ENCODE data around the gene NPLOC4. TPM values are rescaled to one million over a fixed set of nuclear protein-coding genes. Genes with fewer than 3 reads are reported as not detected.

The NPLOC4 gene
- 91.2 and 127 TPM in 2 replicates for total RNA-seq

GRCh38 chr17:81636505-81637288 is at the start of gene NPLOC4, which contains the start of gene TSPAN10:
NPLOC4 (minus strand) TSS chr17:81637112; CDS start chr17:81636930, 182 bp downstream.
TSPAN10 (plus strand) TSS chr17:81637196; CDS start chr17:81642413, 5,217 bp downstream.

GRCh38 chr17:81683584-81684441 is 46.9 kb upstream of the NPLOC4 start, which contains the start of the genes ARL16 and HGS:
ARL16 (minus strand) TSS chr17:81683797; CDS start chr17:81683753, 44 bp downstream.
HGS (plus strand) TSS chr17:81684011; CDS start chr17:81684067, 56 bp downstream.

GRCh38 chr17:81666342-81667191 is 29.7 kb upstream of the NPLOC4 start, which contains the start of the genes CCDC137 and OXLD1:
CCDC137 (plus strand) TSS chr17:81666737; CDS start chr17:81666767, 30 bp downstream.
OXLD1 (minus strand) TSS chr17:81666605; CDS start chr17:81666577, 28 bp downstream.

GRCh38 chr17:81656118-81656743 is 19.3 kb upstream of the NPLOC4 start, which contains the start of gene PDE6G:
PDE6G (minus strand) TSS chr17:81656542; CDS start chr17:81653305, 3,237 bp downstream.

GRCh38 chr17:81552244-81553017 is 84.5 kb downstream of the NPLOC4 start, which contains the start of gene FAAP100:
FAAP100 (minus strand) TSS chr17:81552353; CDS start chr17:81552330, 23 bp downstream.

GRCh38 chr17:81527591-81528383 is 109.1 kb downstream of the NPLOC4 start, which contains the start of gene FSCN2:
FSCN2 (plus strand) TSS chr17:81528377; CDS start chr17:81528532, 155 bp downstream.

GRCh38 chr17:81512562-81513371 is 124.1 kb downstream of the NPLOC4 start, which contains the start of gene ACTG1:
ACTG1 (minus strand) TSS chr17:81512799; CDS start chr17:81512354, 445 bp downstream.

Other genes starting within 250 kb of the NPLOC4 start
- gene BAHCC1, start 241.7 kb downstream of the NPLOC4 start, total RNA-seq, result 12.4 and 14.3 TPM in 2 replicates
- gene ACTG1, start 124.3 kb downstream of the NPLOC4 start, total RNA-seq, result 10,617 and 11,641 TPM in 2 replicates
- 2.0 and 11.0 TPM in 2 replicates for gene FSCN2, start 108.7 kb downstream of the NPLOC4 start, total RNA-seq
- gene FAAP100, start 84.8 kb downstream of the NPLOC4 start, total RNA-seq, result 19.3 and 22.9 TPM in 2 replicates
- 3.6 TPM in 2 replicates for gene TSPAN10, start 84 bp upstream of the NPLOC4 start, total RNA-seq
- not detected in 2 replicates for gene PDE6G, start 19.4 kb upstream of the NPLOC4 start, total RNA-seq
- gene OXLD1, start 29.5 kb upstream of the NPLOC4 start, total RNA-seq, result 21.6 and 23.7 TPM in 2 replicates
- gene CCDC137, start 29.6 kb upstream of the NPLOC4 start, total RNA-seq, result 5.4 and 6.8 TPM in 2 replicates
- 17.1 and 18.2 TPM in 2 replicates for gene ARL16, start 46.7 kb upstream of the NPLOC4 start, total RNA-seq
- 75.7 and 112 TPM in 2 replicates for gene HGS, start 46.9 kb upstream of the NPLOC4 start, total RNA-seq
- 7.2 and 10.0 TPM in 2 replicates for gene MRPL12, start 66.3 kb upstream of the NPLOC4 start, total RNA-seq
- 5.5 and 8.6 TPM in 2 replicates for gene SLC25A10, start 75.2 kb upstream of the NPLOC4 start, total RNA-seq
- gene GCGR, start 167.0 kb upstream of the NPLOC4 start, total RNA-seq, result not detected in 2 replicates
- gene MCRIP1, start 196.2 kb upstream of the NPLOC4 start, total RNA-seq, result 122 and 125 TPM in 2 replicates
- gene PPP1R27, start 197.9 kb upstream of the NPLOC4 start, total RNA-seq, result not detected in 2 replicates
- gene P4HB, start 223.4 kb upstream of the NPLOC4 start, total RNA-seq, result 3,676 and 4,428 TPM in 2 replicates
- gene ARHGDIA, start 234.2 kb upstream of the NPLOC4 start, total RNA-seq, result 216 and 298 TPM in 2 replicates